ENCODE measurements around the gene CENPK. TPM values are rescaled to one million over a fixed set of nuclear protein-coding genes. Genes with fewer than 3 reads are reported as not detected.
"Not testable (repeated sequence)": the region's sequence is repeated elsewhere in the genome, so short reads cannot be mapped to it uniquely, and the experiment has no call there.

Gene CENPK
- total RNA-seq (ENCODE audit: low replicate concordance): 73.7 and 134 TPM in 2 replicates

GRCh38 chr5:65562731-65563701, at the start of gene CENPK, which contains the start of gene PPWD1:
Gene CENPK, minus strand, starts transcription at chr5:65563168. Its CDS starts 8,261 bp downstream, at chr5:65554907.
Gene PPWD1, plus strand, starts transcription at chr5:65563296. Its CDS starts 15 bp downstream, at chr5:65563311.
- H3K36me3 Mint-ChIP-seq: no peaks in the 10 kb centered on the region
- H3K27me3 Mint-ChIP-seq (ENCODE audit: insufficient read depth, low read depth): peaks cover 3% of the 10 kb centered on the region
- peaks cover 13% of the 10 kb centered on the region for H3K36me3 ChIP-seq
- DNase-seq (ENCODE audit: low spot score): peak; percentile 98
- peak within 1 kb of the TSS; percentile 97 for H3K27ac ChIP-seq
- H3K4me1 Mint-ChIP-seq: peaks cover 22% of the 10 kb centered on the region
- H2AFZ ChIP-seq (replicated peaks): peak within 1 kb of the TSS; percentile 97
- TF ChIP-seq CTCF (IDR thresholded peaks at IDR 0.05) (no peak), EZH2phosphoT487 (IDR thresholded peaks at IDR 0.05) (no peak), EZH2 (IDR thresholded peaks at IDR 0.05) (no peak)
- H3K4me3 ChIP-seq: peak within 1 kb of the TSS; percentile 89
- H3K27me3 ChIP-seq: no peaks in the 10 kb centered on the region
- H3F3A ChIP-seq (ENCODE audit: low read depth): peaks cover 6% of the 10 kb centered on the region
- H4K20me1 ChIP-seq (ENCODE audit: low read depth): no peaks in the 10 kb centered on the region
- H3K27ac Mint-ChIP-seq: peak within 1 kb of the TSS; percentile 99
- peak within 1 kb of the TSS; percentile 98 for H3K4me2 ChIP-seq
- H3K4me3 Mint-ChIP-seq: peak within 1 kb of the TSS; percentile 98
- H3K9me3 Mint-ChIP-seq: no peaks in the 10 kb centered on the region
- H3K4me1 ChIP-seq: peaks cover 23% of the 10 kb centered on the region
- peak within 1 kb of the TSS; percentile 95 for H3K9ac ChIP-seq
- no peaks in the 10 kb centered on the region for H3K9me3 ChIP-seq (ENCODE audit: low read depth)
- H3K79me2 ChIP-seq (ENCODE audit: low read depth): peaks cover 94% of the 10 kb centered on the region

GRCh38 chr5:65612298-65612907, 49.4 kb upstream of the CENPK start:
- Mint-ChIP-seq H3K36me3 (peaks cover 13% of the 10 kb centered on the region), H3K4me3 (no peak overlapping the region)

GRCh38 chr5:65611524-65611923, 48.6 kb upstream of the CENPK start:
- H3F3A ChIP-seq (ENCODE audit: low read depth): no peaks in the 10 kb centered on the region
- no peaks in the 10 kb centered on the region for H3K27me3 ChIP-seq
- no peak overlapping the region for H2AFZ ChIP-seq (replicated peaks)
- H3K9ac ChIP-seq: no peak overlapping the region
- H4K20me1 ChIP-seq (ENCODE audit: low read depth): no peaks in the 10 kb centered on the region
- Mint-ChIP-seq H3K4me1 (no peaks in the 10 kb centered on the region), H3K27ac (no peak overlapping the region), H3K27me3 (ENCODE audit: insufficient read depth, low read depth) (no peaks in the 10 kb centered on the region), H3K9me3 (no peaks in the 10 kb centered on the region), H3K36me3 (peaks cover 18% of the 10 kb centered on the region), H3K4me3 (no peak overlapping the region)
- peaks cover 19% of the 10 kb centered on the region for H3K36me3 ChIP-seq
- no peaks in the 10 kb centered on the region for H3K9me3 ChIP-seq (ENCODE audit: low read depth)
- TF ChIP-seq CTCF (IDR thresholded peaks at IDR 0.05) (no peak), EZH2phosphoT487 (IDR thresholded peaks at IDR 0.05) (no peak), EZH2 (IDR thresholded peaks at IDR 0.05) (no peak)
- H3K79me2 ChIP-seq (ENCODE audit: low read depth): no peaks in the 10 kb centered on the region
- no peak for DNase-seq (ENCODE audit: low spot score)
- no peak overlapping the region for H3K4me2 ChIP-seq
- H3K4me1 ChIP-seq: no peaks in the 10 kb centered on the region
- H3K27ac ChIP-seq: no peak overlapping the region
- H3K4me3 ChIP-seq: no peak overlapping the region

More at GRCh38 chr5:65612298-65612907, 49.4 kb upstream of the CENPK start:
- Histone ChIP-seq H3K4me3 (no peak overlapping the region), H3K27me3 (no peaks in the 10 kb centered on the region), H3K79me2 (ENCODE audit: low read depth) (no peaks in the 10 kb centered on the region), H3K27ac (no peak overlapping the region), H3K4me2 (no peak overlapping the region), H3K4me1 (no peaks in the 10 kb centered on the region), H3K36me3 (peaks cover 17% of the 10 kb centered on the region), H3K9ac (no peak overlapping the region), H3F3A (ENCODE audit: low read depth) (no peaks in the 10 kb centered on the region), H2AFZ (replicated peaks) (no peak overlapping the region), H3K9me3 (ENCODE audit: low read depth) (no peaks in the 10 kb centered on the region), H4K20me1 (ENCODE audit: low read depth) (no peaks in the 10 kb centered on the region)
- Mint-ChIP-seq H3K4me1 (no peaks in the 10 kb centered on the region), H3K9me3 (no peaks in the 10 kb centered on the region), H3K27me3 (ENCODE audit: insufficient read depth, low read depth) (no peaks in the 10 kb centered on the region), H3K27ac (no peak overlapping the region)
- TF ChIP-seq CTCF (IDR thresholded peaks at IDR 0.05): no peak
- no peak for TF ChIP-seq EZH2 (IDR thresholded peaks at IDR 0.05)
- no peak for TF ChIP-seq EZH2phosphoT487 (IDR thresholded peaks at IDR 0.05)
- no peak for DNase-seq (ENCODE audit: low spot score)

GRCh38 chr5:65601761-65602160, 38.8 kb upstream of the CENPK start:
- H3K27ac Mint-ChIP-seq; H3K27ac ChIP-seq; H3K27me3 Mint-ChIP-seq (ENCODE audit: insufficient read depth, low read depth); H2AFZ ChIP-seq (replicated peaks); H3K9me3 ChIP-seq (ENCODE audit: low read depth); H3F3A ChIP-seq (ENCODE audit: low read depth); H3K4me2 ChIP-seq; H3K4me3 ChIP-seq; DNase-seq (ENCODE audit: low spot score); H3K4me1 ChIP-seq; H3K27me3 ChIP-seq; H3K9ac ChIP-seq; H3K79me2 ChIP-seq (ENCODE audit: low read depth); H4K20me1 ChIP-seq (ENCODE audit: low read depth); H3K4me1 Mint-ChIP-seq; H3K4me3 Mint-ChIP-seq: not testable (repeated sequence)
- H3K36me3 ChIP-seq: peaks cover 13% of the 10 kb centered on the region
- Mint-ChIP-seq H3K9me3 (peaks cover 17% of the 10 kb centered on the region), H3K36me3 (peaks cover 60% of the 10 kb centered on the region)

Data from neural progenitor cell (in vitro differentiated cells).